Fibroblast of pulmonary artery (primary cell): ENCODE results near the gene CCDC74A.
"Not testable (repeated sequence)": the region's sequence is repeated elsewhere in the genome, so short reads cannot be mapped to it uniquely, and the experiment has no call there.

Experiments used
- DNase-seq: peaks from one replicate; pipeline ENCODE4 v3.0.0-alpha.2; 2010; ENCODE audit warnings: low read depth
- H3K4me3 ChIP-seq: replicated peaks from 2 replicates; pipeline ENCODE4 v1.5.1; 2011; ENCODE audit warnings: low read depth, mild to moderate bottlenecking, control low read depth, low read length, moderate library complexity
- TF ChIP-seq, protein P1 (sequence below): IDR thresholded peaks from 2 replicates; pipeline ENCODE4 v1.5.1; 2011; ENCODE audit warnings: mild to moderate bottlenecking, control low read depth, low read length, inconsistent platforms; ENCODE audit errors: missing control alignments

The CCDC74A gene

DNA sequence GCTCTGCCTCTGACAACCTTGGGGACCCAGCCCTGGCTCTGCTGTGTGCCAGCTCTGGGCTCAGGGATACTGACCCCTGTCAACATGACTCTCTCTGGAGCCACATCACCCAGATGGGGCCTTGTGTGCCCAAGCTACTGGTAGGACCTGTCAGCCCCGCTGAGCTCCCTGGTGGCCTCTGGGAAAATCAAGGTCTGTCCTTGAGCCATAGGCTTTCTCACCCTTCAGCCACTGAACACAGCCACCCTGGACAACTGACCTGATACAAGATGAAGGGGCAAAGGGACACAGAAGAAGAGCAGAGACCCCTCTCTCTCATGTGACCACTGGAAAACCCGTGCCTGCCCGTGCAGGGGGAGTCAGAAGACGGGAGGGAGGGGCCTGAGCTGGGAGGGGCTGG is 7.8 kb downstream of the CCDC74A start:
- no peak overlapping the region for H3K4me3 ChIP-seq
- TF ChIP-seq, protein P1, sequence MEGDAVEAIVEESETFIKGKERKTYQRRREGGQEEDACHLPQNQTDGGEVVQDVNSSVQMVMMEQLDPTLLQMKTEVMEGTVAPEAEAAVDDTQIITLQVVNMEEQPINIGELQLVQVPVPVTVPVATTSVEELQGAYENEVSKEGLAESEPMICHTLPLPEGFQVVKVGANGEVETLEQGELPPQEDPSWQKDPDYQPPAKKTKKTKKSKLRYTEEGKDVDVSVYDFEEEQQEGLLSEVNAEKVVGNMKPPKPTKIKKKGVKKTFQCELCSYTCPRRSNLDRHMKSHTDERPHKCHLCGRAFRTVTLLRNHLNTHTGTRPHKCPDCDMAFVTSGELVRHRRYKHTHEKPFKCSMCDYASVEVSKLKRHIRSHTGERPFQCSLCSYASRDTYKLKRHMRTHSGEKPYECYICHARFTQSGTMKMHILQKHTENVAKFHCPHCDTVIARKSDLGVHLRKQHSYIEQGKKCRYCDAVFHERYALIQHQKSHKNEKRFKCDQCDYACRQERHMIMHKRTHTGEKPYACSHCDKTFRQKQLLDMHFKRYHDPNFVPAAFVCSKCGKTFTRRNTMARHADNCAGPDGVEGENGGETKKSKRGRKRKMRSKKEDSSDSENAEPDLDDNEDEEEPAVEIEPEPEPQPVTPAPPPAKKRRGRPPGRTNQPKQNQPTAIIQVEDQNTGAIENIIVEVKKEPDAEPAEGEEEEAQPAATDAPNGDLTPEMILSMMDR, result no peak
- DNase-seq, result no peak

DNA sequence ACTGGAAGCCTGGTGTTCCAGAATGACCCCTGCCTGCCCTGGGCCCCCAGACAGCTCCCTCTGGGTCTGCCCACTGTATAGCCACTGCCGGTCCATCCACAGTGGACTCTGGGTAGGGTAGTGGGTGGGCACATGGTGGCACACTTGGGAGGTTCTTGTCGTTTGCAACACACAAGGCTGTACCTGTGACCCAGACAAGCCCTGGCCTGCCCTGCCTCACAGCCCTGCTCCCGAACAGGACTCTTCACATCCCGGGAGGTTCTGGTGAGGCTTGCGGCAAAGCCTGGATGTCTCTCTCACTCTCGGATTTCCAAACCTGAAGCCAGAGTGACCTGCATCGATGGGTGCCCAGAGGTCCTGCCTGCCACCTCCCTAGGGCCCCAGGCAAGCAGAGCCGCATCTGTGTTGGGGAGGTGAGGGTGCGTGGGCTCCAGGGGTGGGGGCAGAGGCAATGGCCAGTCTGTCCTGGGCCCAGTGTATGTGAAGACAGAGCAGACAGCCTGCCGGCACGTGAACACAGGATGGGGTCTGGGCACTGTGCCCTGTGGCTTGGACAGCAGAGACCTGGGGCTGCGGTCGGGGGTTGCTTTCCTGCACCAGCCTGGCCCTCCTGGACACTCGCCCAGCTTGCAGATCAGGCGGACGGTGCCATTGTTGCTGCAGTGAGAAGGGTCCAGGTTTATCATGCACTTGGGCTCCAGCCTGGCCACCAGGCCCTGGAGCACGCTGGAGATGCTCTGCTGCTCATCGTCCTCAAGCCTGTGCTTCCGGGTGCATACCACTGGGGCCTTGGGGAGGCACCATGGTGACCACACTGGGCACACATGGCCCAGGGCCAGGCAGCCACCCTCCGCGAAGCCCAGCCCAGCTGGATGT is 8.5 kb downstream of the CCDC74A start:
- not testable (repeated sequence) for DNase-seq, H3K4me3 ChIP-seq

DNA sequence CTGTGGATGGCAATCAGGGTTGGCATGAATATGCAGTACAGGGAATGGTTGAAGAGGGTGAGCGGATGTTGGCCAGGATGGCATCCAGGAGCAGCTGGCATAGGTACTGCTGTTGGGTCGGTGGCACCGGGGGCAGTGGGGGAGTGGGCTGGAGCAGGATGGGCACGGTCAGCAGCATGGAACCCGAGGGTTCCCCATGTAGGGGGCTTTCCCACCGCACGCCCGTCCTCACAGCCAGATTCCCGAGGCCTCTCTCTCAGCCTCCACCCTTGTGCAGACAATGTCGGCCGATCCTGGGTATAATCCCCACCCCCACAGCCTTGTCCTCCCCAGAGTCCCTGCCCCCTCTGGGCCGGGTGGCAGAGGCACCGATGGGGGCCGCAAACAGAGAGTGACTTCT is 9.2 kb downstream of the CCDC74A start:
- DNase-seq, H3K4me3 ChIP-seq: not testable (repeated sequence)

DNA sequence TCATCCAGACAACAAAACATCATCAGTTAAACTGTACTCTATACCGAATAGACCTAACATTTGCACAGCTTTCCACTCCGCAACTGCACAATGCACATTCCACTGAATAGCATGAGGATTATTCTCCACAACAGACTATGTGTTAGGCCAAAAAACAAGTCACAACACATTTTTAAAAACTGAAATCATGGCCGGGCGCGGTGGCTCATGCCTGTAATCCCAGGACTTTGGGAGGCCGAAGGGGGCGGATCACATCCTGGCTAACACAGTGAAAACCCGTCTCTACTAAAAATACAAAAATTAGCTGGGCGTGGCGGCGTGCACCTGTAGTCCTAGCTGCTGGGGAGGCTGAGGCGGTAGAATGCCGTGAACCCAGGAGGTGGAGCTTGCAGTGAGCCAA is 11.2 kb downstream of the CCDC74A start:
- not testable (repeated sequence) for DNase-seq

DNA sequence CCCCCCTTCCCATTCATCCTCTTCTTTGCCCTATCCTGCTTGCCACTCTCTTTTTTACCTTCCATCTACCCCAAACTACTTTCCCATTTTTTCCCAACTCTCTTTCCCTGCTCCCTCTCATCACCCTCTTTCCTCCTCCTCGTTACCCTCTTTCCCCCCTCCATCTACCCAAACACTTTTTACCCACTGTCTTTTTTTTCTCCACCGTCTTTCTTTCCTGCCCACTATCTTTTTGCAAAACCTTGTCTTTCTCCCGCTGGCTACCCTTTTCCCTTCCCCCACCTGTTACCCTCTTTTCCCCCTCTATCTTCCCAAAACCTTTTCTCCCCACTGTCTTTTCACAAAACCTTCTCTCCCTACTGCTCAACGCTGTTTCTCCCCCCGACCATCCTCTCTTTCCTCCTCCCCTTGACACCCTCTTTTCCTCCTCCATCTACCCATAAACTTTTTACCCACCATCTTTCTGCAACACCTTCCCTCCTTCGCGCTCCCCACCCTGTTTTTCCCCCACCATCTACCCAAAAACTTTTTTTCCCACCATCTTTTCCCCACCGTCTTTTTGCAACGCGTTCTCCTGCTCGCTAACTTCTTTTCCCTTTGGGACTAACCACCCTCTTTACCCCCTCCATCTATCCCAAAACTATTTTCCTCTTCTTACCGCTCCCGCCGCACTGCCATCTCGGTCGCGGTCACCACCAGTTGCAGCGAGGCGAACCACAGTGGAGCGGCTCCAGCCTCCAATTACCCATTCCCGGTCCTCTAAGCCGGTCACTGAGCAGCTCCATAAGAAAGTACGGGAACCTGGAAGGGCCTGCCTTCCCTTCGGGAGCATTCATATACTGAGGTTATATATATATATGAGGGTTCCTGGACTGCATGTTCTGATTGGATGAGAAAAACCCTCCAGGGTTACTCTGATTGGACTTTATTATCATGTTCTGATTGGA is 15.0 kb downstream of the CCDC74A start:
- no peak overlapping the region for H3K4me3 ChIP-seq
- TF ChIP-seq, protein P1, result no peak
- DNase-seq, result no peak

More for the DNA sequence above, 11.2 kb downstream of the CCDC74A start:
- H3K4me3 ChIP-seq, result not testable (repeated sequence)

DNA sequence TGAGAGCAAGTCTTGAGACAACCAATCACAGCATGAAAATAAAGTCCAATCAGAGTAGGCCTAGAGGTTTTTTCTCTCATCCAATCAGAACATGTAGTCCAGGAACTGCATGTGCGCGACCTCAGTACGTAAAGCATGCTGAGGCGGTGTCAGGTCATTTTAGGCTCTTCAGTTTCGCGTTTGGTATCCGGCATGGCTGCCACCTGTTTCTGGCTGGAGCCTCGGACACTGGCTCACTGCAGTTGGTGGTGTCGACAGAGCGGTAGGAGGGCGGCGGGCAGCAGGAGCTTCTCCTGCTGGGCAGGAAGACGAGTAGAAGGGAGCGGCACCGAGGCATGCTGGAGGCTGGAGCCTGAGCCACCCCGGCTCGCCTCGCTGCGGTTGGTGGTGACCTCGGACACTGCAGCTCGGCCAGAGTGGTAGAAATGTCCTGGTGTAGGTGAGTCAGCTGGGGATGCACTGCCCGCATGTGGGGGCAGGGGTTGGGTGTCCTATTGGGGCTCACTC is 15.8 kb downstream of the CCDC74A start:
- no peak for DNase-seq
- TF ChIP-seq, protein P1, result no peak
- no peak overlapping the region for H3K4me3 ChIP-seq

DNA sequence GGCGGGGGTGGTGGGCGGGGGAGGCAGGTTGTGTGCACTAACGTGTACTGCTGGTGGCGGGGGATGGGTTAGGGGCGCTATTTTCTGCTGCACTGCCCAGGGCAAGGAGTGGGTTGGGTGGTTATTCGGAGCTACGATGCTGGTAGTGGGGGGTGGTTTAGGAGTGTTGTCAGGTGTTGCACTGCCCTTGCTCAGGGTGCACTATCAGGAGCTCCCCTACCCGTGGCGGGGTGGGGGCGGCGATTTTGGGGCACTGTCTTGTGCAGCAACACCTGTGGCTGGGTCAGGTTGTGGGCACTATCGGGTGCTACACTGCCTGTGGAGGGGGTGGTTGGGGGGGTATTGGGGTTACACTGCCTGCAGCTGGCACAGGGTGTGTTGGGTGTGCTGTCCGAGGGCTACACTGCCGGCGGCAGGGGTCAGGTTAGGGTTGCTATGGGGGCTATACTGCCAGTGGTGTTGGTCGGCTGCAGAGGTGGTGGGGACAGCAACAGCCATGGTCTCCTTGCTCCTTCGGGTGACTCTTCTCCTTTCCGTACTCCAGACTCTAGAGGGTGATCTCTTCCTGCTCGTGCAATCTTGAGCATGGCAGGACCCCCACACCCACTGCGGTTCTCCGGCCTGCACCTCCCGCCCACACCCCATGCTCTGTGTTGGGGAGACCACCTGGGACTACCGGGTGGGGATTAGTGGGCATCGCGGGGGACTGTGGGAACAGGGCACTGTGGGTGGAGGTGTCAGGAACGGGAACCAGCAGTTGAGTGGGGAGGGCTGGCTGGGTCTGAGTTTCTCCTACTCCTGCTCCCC is 16.5 kb downstream of the CCDC74A start:
- not testable (repeated sequence) for DNase-seq, H3K4me3 ChIP-seq

DNA sequence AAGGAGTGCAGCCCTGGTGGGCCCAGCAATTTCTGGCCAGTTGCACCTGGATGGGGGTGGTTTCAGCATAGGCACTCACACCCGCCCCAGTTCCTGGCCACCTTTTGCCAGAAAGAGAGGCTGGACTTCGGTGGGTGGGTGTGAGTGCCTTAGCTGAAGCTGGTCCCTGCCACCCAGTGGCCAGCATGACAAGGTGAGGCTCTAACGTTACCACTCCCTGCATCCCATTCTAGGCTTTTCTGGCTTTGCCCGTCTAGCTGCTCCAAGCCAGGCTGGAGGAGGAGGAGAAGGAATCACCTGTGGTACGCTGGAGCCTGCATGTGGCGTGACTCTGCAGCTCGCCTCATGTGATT is 17.1 kb downstream of the CCDC74A start:
- H3K4me3 ChIP-seq, DNase-seq: not testable (repeated sequence)

DNA sequence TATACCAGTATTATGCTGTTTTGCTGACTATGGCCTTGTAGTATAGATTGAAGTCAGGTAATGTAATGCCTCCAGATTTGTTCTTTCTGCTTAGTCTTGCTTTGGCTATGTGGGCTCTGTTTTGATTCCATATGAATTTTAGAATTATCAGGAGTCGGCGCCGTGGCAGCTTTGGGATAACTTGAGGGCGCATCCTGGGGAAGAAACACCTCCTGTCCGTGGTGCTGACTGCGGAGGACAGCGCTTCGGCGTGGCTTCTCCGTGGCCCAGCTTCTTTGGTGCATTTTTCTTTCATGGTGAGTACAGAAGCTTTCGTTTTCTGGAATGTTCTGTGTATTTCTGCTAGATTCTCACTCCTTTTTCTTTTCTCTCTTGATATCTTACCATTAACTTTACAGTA is 25.2 kb downstream of the CCDC74A start:
- TF ChIP-seq, protein P1, result no peak
- DNase-seq, result no peak
- no peak overlapping the region for H3K4me3 ChIP-seq
